Measurements from ENCODE around the gene NDUFA5.
"Not testable (repeated sequence)": the region's sequence is repeated elsewhere in the genome, so short reads cannot be mapped to it uniquely, and the experiment has no call there.

Gene NDUFA5

GRCh38 chr7:123533929-123534382 is 23.7 kb downstream of the NDUFA5 start:
- peak overlapping the region; percentile 84 for H3K4me3 ChIP-seq (ENCODE audit: low read length)
- no peaks in the 10 kb centered on the region for H3K9me3 ChIP-seq (ENCODE audit: insufficient read depth, low read depth, low read length)
- no peaks in the 10 kb centered on the region for H3K36me3 ChIP-seq (ENCODE audit: insufficient read depth, low read depth, low read length)
- no peak overlapping the region for H3K27ac ChIP-seq (ENCODE audit: low read length)
- H3K9ac ChIP-seq (ENCODE audit: low read depth, low read length): peak overlapping the region; percentile 19; the same call in 1 of the 2 replicates
- peaks cover 3% of the 10 kb centered on the region; the same call in 1 of the 2 replicates for H3K4me1 ChIP-seq (ENCODE audit: insufficient read depth, low read length)
- peaks cover 13% of the 10 kb centered on the region for H3K27me3 ChIP-seq (ENCODE audit: insufficient read depth, low read length)

GRCh38 chr7:123533553-123533917 is 24.1 kb downstream of the NDUFA5 start:
- Histone ChIP-seq H3K4me3 (ENCODE audit: low read length) (peak overlapping the region; percentile 84; the same call in 1 of the 2 replicates), H3K9ac (ENCODE audit: low read depth, low read length) (no peak overlapping the region), H3K27me3 (ENCODE audit: insufficient read depth, low read length) (peaks cover 13% of the 10 kb centered on the region), H3K36me3 (ENCODE audit: insufficient read depth, low read depth, low read length) (no peaks in the 10 kb centered on the region), H3K27ac (ENCODE audit: low read length) (no peak overlapping the region), H3K9me3 (ENCODE audit: insufficient read depth, low read depth, low read length) (no peaks in the 10 kb centered on the region), H3K4me1 (ENCODE audit: insufficient read depth, low read length) (peaks cover 3% of the 10 kb centered on the region; the same call in 1 of the 2 replicates)

GRCh38 chr7:123532788-123533552 is 24.6 kb downstream of the NDUFA5 start:
- not testable (repeated sequence) for H3K4me1 ChIP-seq (ENCODE audit: insufficient read depth, low read length); H3K27ac ChIP-seq (ENCODE audit: low read length); H3K9ac ChIP-seq (ENCODE audit: low read depth, low read length)

GRCh38 chr7:123532343-123532742 is 25.3 kb downstream of the NDUFA5 start:
- peak overlapping the region; percentile 43; the same call in 1 of the 2 replicates for H3K9ac ChIP-seq (ENCODE audit: low read depth, low read length)
- not testable (repeated sequence) for H3K27ac ChIP-seq (ENCODE audit: low read length); H3K4me1 ChIP-seq (ENCODE audit: insufficient read depth, low read length); H3K36me3 ChIP-seq (ENCODE audit: insufficient read depth, low read depth, low read length); H3K9me3 ChIP-seq (ENCODE audit: insufficient read depth, low read depth, low read length)
- H3K4me3 ChIP-seq (ENCODE audit: low read length): peak overlapping the region; percentile 58
- peaks cover 13% of the 10 kb centered on the region for H3K27me3 ChIP-seq (ENCODE audit: insufficient read depth, low read length)

More at GRCh38 chr7:123532788-123533552, 24.6 kb downstream of the NDUFA5 start:
- H3K4me3 ChIP-seq (ENCODE audit: low read length): peak overlapping the region; percentile 58; the same call in 1 of the 2 replicates
- not testable (repeated sequence) for H3K9me3 ChIP-seq (ENCODE audit: insufficient read depth, low read depth, low read length); H3K36me3 ChIP-seq (ENCODE audit: insufficient read depth, low read depth, low read length)
- peaks cover 13% of the 10 kb centered on the region for H3K27me3 ChIP-seq (ENCODE audit: insufficient read depth, low read length)

- H3K36me3 ChIP-seq (ENCODE audit: insufficient read depth, low read depth, low read length); H3K9me3 ChIP-seq (ENCODE audit: insufficient read depth, low read depth, low read length); H3K9ac ChIP-seq (ENCODE audit: low read depth, low read length); H3K27ac ChIP-seq (ENCODE audit: low read length); H3K4me1 ChIP-seq (ENCODE audit: insufficient read depth, low read length); H3K4me3 ChIP-seq (ENCODE audit: low read length): not testable (repeated sequence)
- peaks cover 13% of the 10 kb centered on the region for H3K27me3 ChIP-seq (ENCODE audit: insufficient read depth, low read length)
Measured at GRCh38 chr7:123530035-123530591, 27.5 kb downstream of the NDUFA5 start.

GRCh38 chr7:123528265-123528664 is 29.4 kb downstream of the NDUFA5 start:
- Histone ChIP-seq H3K4me1 (ENCODE audit: insufficient read depth, low read length) (no peaks in the 10 kb centered on the region; the same call in 1 of the 2 replicates), H3K36me3 (ENCODE audit: insufficient read depth, low read depth, low read length) (no peaks in the 10 kb centered on the region), H3K4me3 (ENCODE audit: low read length) (peak overlapping the region; percentile 46), H3K27me3 (ENCODE audit: insufficient read depth, low read length) (peaks cover 3% of the 10 kb centered on the region), H3K27ac (ENCODE audit: low read length) (no peak overlapping the region), H3K9ac (ENCODE audit: low read depth, low read length) (no peak overlapping the region), H3K9me3 (ENCODE audit: insufficient read depth, low read depth, low read length) (no peaks in the 10 kb centered on the region)

GRCh38 chr7:123527712-123528225 is 29.8 kb downstream of the NDUFA5 start:
- H3K9me3 ChIP-seq (ENCODE audit: insufficient read depth, low read depth, low read length); H3K36me3 ChIP-seq (ENCODE audit: insufficient read depth, low read depth, low read length); H3K9ac ChIP-seq (ENCODE audit: low read depth, low read length); H3K4me1 ChIP-seq (ENCODE audit: insufficient read depth, low read length); H3K27ac ChIP-seq (ENCODE audit: low read length); H3K27me3 ChIP-seq (ENCODE audit: insufficient read depth, low read length): not testable (repeated sequence)
- H3K4me3 ChIP-seq (ENCODE audit: low read length): peak overlapping the region; percentile 46; the same call in 1 of the 2 replicates

GRCh38 chr7:123526533-123526932 is 31.1 kb downstream of the NDUFA5 start:
- not testable (repeated sequence) for H3K36me3 ChIP-seq (ENCODE audit: insufficient read depth, low read depth, low read length); H3K9ac ChIP-seq (ENCODE audit: low read depth, low read length); H3K4me3 ChIP-seq (ENCODE audit: low read length); H3K4me1 ChIP-seq (ENCODE audit: insufficient read depth, low read length); H3K9me3 ChIP-seq (ENCODE audit: insufficient read depth, low read depth, low read length); H3K27ac ChIP-seq (ENCODE audit: low read length); H3K27me3 ChIP-seq (ENCODE audit: insufficient read depth, low read length)

GRCh38 chr7:123522066-123522465 is 35.6 kb downstream of the NDUFA5 start:
- no peaks in the 10 kb centered on the region for H3K9me3 ChIP-seq (ENCODE audit: insufficient read depth, low read depth, low read length)
- H3K4me3 ChIP-seq (ENCODE audit: low read length): no peak overlapping the region
- no peak overlapping the region for H3K9ac ChIP-seq (ENCODE audit: low read depth, low read length)
- no peaks in the 10 kb centered on the region for H3K27me3 ChIP-seq (ENCODE audit: insufficient read depth, low read length)
- peaks cover 5% of the 10 kb centered on the region; the same call in 1 of the 2 replicates for H3K4me1 ChIP-seq (ENCODE audit: insufficient read depth, low read length)
- no peak overlapping the region for H3K27ac ChIP-seq (ENCODE audit: low read length)
- H3K36me3 ChIP-seq (ENCODE audit: insufficient read depth, low read depth, low read length): no peaks in the 10 kb centered on the region

- H3K4me3 ChIP-seq (ENCODE audit: low read length): no peak overlapping the region
- no peaks in the 10 kb centered on the region for H3K27me3 ChIP-seq (ENCODE audit: insufficient read depth, low read length)
- no peak overlapping the region for H3K9ac ChIP-seq (ENCODE audit: low read depth, low read length)
- no peaks in the 10 kb centered on the region for H3K36me3 ChIP-seq (ENCODE audit: insufficient read depth, low read depth, low read length)
- 0 out of 2 replicates have a peak, but pooled peaks cover 2% of the 10 kb centered on the region for H3K4me1 ChIP-seq (ENCODE audit: insufficient read depth, low read length)
- H3K9me3 ChIP-seq (ENCODE audit: insufficient read depth, low read depth, low read length): peaks cover 16% of the 10 kb centered on the region
- H3K27ac ChIP-seq (ENCODE audit: low read length): no peak overlapping the region
Measured at GRCh38 chr7:123505221-123505620, 52.4 kb downstream of the NDUFA5 start.

GRCh38 chr7:123502201-123502600 is 55.4 kb downstream of the NDUFA5 start:
- Histone ChIP-seq H3K4me3 (ENCODE audit: low read length) (peak overlapping the region; percentile 13; the same call in 1 of the 2 replicates), H3K36me3 (ENCODE audit: insufficient read depth, low read depth, low read length) (no peaks in the 10 kb centered on the region), H3K27ac (ENCODE audit: low read length) (no peak overlapping the region), H3K9me3 (ENCODE audit: insufficient read depth, low read depth, low read length) (peaks cover 16% of the 10 kb centered on the region), H3K27me3 (ENCODE audit: insufficient read depth, low read length) (no peaks in the 10 kb centered on the region), H3K4me1 (ENCODE audit: insufficient read depth, low read length) (peaks cover 2% of the 10 kb centered on the region; the same call in 1 of the 2 replicates), H3K9ac (ENCODE audit: low read depth, low read length) (no peak overlapping the region)
